ENCODE results near the gene CCDC83.
"Not testable (repeated sequence)": the region's sequence is repeated elsewhere in the genome, so short reads cannot be mapped to it uniquely, and the experiment has no call there.

Gene CCDC83

DNA sequence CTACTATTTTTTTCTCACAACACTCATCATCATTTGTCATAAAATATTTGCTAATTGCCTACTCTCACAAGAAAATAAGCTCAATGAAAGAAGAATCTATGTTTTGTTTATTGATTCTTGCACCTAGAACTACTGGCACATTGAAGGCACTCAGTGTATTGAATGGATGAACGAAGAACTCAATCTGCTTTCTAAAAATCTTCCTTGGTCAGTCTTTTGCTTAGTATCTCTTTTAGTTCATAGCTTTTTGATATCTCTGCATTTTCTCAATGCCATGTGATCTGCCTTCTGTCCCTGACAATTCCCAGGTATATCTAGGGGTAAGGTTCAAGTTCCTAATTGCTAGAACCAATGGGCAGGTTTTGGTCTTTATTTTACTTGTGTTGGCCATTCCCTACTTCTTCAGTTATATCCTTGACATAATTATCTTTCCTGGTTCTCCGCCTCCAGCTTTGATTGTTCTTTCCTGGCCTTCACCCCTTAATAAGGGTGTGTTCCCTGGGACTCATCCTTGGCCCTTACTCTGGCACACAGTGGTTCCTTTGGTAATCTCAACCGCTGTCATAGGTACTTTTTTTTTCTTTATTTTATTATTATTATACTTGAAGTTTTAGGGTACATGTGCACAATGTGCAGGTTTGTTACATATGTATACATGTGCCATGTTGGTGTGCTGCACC, 96.4 kb downstream of the CCDC83 start:
- H3K4me3 ChIP-seq (ENCODE audit: control insufficient read depth, low read depth, low read length), result no peak overlapping the region
- TF ChIP-seq, protein P1, sequence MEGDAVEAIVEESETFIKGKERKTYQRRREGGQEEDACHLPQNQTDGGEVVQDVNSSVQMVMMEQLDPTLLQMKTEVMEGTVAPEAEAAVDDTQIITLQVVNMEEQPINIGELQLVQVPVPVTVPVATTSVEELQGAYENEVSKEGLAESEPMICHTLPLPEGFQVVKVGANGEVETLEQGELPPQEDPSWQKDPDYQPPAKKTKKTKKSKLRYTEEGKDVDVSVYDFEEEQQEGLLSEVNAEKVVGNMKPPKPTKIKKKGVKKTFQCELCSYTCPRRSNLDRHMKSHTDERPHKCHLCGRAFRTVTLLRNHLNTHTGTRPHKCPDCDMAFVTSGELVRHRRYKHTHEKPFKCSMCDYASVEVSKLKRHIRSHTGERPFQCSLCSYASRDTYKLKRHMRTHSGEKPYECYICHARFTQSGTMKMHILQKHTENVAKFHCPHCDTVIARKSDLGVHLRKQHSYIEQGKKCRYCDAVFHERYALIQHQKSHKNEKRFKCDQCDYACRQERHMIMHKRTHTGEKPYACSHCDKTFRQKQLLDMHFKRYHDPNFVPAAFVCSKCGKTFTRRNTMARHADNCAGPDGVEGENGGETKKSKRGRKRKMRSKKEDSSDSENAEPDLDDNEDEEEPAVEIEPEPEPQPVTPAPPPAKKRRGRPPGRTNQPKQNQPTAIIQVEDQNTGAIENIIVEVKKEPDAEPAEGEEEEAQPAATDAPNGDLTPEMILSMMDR (conservative IDR thresholded peaks at IDR 0.05; ENCODE audit: control insufficient read depth, insufficient read depth, low read depth, low read length), result no peak
- no peak for DNase-seq (ENCODE audit: low read depth)

- not testable (repeated sequence) for DNase-seq (ENCODE audit: low read depth); H3K4me3 ChIP-seq (ENCODE audit: control insufficient read depth, low read depth, low read length)
Observed at GRCh38 chr11:85952108-85952485, 96.9 kb downstream of the CCDC83 start.

DNA sequence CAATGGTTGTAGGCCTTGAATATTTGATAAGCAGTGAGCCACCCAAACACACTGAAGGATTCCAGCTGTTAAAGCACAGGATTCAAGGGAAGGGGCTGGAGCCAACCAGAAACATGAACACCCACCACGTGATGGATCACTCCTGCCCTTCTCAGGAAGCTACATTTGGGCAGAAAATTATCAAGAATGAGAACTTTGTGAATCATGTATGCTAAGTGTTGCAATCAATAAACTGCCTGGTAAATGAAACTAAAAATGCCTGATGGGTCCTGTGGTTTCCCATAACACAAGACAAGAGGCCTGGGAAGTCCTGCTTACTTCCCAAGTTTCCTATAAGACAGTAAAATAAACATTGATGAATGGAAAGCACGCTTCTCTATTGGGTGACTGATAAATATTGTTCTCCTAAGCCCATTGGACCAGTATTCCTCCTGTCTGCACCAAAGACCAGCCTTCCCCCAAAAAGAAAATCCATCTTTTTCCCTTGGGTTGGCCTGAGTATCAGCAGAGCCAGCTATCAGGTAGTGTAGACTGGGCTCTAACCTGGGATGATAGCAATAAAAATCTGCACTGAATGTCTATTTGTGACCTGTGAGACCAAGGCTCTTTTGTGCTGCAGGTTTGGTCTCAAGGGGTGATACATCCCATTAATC, 98.4 kb downstream of the CCDC83 start:
- peak; percentile 72 for DNase-seq (ENCODE audit: low read depth)
- TF ChIP-seq, protein P1 (conservative IDR thresholded peaks at IDR 0.05; ENCODE audit: control insufficient read depth, insufficient read depth, low read depth, low read length), result no peak
- no peak overlapping the region for H3K4me3 ChIP-seq (ENCODE audit: control insufficient read depth, low read depth, low read length)

DNA sequence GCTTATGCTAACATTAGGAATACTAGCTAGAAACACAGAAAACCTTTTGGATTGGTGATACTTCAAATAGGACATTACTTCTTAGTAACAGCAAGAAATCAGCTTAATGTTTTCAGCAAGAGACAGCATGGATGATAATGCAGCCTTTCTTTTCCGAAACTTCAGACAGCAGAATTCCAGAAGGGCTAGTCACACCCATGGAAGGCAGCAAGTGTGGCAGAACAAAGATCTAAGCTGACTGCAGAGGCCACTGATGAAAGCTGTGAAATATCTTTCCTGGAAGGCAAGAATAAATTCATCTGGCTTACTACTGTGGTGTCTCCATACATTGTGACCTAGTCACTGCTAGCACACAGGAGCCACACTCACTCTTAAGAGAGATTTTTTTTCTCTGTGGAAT, 100.3 kb downstream of the CCDC83 start:
- peak; percentile 48 for DNase-seq (ENCODE audit: low read depth)
- TF ChIP-seq, protein P1 (conservative IDR thresholded peaks at IDR 0.05; ENCODE audit: control insufficient read depth, insufficient read depth, low read depth, low read length), result no peak
- H3K4me3 ChIP-seq (ENCODE audit: control insufficient read depth, low read depth, low read length), result no peak overlapping the region

DNA sequence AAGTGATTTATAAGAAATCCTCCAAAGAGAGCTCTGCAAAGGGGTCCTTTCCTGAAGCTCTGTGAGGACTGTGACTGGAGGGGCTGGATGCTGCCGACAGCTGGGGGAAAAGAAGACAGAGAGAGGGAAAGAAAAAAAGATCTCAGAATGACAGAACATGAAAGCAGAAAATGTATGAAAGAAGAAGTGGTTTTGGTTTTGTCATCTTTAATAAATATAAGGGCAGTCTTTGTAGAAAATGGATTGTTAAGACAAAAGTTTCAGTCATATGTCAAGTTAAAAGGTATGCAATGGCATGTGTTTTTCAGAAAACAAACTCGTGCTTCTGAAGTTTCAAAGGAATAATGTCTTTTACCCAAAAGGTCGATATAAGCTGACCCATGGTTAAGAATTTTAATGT, 105.5 kb downstream of the CCDC83 start:
- H3K4me3 ChIP-seq (ENCODE audit: control insufficient read depth, low read depth, low read length), result no peak overlapping the region
- TF ChIP-seq, protein P1 (conservative IDR thresholded peaks at IDR 0.05; ENCODE audit: control insufficient read depth, insufficient read depth, low read depth, low read length), result no peak
- DNase-seq (ENCODE audit: low read depth), result no peak

GRCh38 chr11:85961130-85961529, 105.9 kb downstream of the CCDC83 start:
- no peak for DNase-seq (ENCODE audit: low read depth)
- no peak overlapping the region for H3K4me3 ChIP-seq (ENCODE audit: control insufficient read depth, low read depth, low read length)
- TF ChIP-seq, protein P1 (conservative IDR thresholded peaks at IDR 0.05; ENCODE audit: control insufficient read depth, insufficient read depth, low read depth, low read length), result no peak

DNA sequence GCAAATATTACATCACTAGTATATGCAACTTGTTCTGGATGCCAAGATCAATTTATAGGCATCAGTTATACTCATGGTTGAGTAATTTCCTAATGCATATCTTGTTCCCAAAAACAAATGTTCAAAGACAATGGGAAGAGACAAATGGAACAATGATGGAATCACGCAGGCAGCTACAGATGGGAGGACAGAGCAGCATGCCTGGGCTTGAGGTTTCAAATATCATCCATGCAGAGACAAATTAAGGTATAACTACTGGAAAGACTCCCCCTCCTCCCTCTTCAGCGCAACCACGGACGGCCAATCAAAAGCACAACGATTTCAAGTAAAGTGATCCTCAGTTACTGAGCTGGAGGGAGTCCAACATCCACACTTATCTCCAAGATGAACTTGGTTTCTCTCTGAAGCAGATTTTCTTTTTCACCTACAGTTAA, 106.8 kb downstream of the CCDC83 start:
- H3K4me3 ChIP-seq (ENCODE audit: control insufficient read depth, low read depth, low read length), result no peak overlapping the region
- TF ChIP-seq, protein P1 (conservative IDR thresholded peaks at IDR 0.05; ENCODE audit: control insufficient read depth, insufficient read depth, low read depth, low read length), result no peak
- DNase-seq (ENCODE audit: low read depth), result peak; percentile 53
